GM23248 (cell line): Measurements from ENCODE around the gene VILL.

Source experiments
- EZH2 ChIP-seq: fragments of 200-600 bp; sonication (generic); IDR thresholded peaks from 2 replicates; pipeline ENCODE4 v1.6.1; 2018; ENCODE audit warnings: antibody characterized with exemption, mild to moderate bottlenecking; ENCODE audit not compliant: insufficient read depth, poor library complexity, severe bottlenecking
- EZH2phosphoT487 ChIP-seq: fragments of 200-600 bp; sonication (generic); IDR thresholded peaks from 2 replicates; pipeline ENCODE4 v1.6.1; 2018; ENCODE audit warnings: antibody characterized with exemption, moderate library complexity, mild to moderate bottlenecking, low read depth; ENCODE audit not compliant: insufficient read depth

- TF ChIP-seq EZH2: no peak
- TF ChIP-seq EZH2phosphoT487: no peak
Observed at GRCh38 chr3:38009807-38010591, 19.4 kb downstream of the VILL start.
